SIG-M5 treated with dmso at 0.1 percent for 504 hours (cell line): Measurements from ENCODE around the gene MMP17.

Experiments
- DNase-seq: peaks from one replicate; lab custom pipeline; 2025; ENCODE audit not compliant: unreplicated experiment; lab: John Stamatoyannopoulos, UW

MMP17 gene

DNA sequence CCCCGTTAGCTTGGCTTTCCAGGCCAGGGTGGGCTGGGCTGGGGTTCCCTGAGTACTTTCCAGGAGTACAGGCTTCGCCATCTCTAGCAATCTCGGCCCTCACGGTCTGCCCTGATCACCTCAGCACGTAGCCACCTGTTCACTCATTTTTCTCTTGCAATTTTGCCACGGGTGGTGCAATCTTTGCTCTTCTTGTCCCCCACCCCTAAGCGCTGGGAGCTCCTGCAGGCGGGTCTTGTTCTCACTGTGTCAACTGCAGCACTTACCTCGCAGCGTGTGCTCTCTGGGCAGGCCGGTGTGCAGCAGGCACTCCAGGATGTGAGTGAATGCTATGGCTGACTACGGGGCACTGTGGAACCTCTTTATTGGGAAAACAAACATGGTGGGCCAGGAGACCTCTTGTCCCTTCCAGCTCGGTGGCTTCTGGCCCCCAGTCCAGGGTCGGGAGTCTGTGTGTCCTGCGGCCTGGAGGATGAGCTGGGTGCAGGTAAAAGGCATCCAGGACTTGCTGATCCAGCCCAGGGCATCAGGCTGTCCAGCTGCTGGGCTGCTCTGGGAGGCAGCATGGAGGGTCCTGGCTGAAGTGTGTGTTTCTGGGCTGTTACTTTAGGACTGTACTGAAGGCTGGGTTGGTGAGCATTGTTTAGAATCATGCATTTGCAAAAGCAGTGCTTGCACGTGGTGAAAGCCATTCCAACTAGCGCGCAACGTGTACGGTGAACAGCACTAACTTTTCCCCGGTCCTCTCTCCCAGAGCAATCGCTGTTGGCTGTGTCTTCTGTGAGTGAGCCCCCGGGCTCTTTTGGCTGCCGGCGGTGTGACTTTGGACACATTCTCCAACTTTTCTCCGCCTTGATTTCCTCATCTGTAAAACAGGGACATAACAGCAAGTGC lies 64.8 kb downstream of the MMP17 start:
- no peak for DNase-seq

DNA sequence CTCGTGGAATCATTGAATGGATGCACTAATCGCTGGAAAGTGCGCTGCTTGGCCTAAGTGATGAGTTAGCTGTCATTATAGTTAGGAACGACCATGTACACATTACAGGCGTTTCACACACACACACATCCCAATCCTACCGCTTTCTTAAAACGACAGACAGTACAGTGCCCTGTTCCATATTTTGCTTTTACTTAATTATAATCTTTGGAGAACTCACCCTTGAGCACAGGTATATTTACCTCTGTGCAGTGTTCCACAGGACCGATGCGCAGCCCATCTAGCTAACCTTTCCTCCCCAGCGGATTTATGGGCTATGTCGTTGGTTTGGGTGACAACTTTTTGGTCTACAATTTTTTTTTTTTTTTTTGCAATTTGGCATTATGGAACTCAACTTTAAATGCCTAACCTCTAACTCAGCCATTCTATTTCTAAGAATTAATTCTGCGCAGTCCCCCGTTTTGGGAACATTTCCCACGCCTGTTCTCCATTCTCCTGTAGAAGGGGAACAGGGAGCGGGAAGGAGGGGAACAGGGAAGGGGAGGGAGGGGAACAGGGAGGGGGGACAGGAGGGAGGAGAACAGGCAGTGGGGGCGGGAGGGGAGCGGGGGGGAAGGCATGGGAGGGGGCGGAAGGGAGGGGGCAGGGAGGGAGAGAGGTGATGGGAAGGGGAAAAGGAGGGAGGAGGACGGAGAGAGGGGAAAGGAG lies 65.6 kb downstream of the MMP17 start:
- DNase-seq: no peak

DNA sequence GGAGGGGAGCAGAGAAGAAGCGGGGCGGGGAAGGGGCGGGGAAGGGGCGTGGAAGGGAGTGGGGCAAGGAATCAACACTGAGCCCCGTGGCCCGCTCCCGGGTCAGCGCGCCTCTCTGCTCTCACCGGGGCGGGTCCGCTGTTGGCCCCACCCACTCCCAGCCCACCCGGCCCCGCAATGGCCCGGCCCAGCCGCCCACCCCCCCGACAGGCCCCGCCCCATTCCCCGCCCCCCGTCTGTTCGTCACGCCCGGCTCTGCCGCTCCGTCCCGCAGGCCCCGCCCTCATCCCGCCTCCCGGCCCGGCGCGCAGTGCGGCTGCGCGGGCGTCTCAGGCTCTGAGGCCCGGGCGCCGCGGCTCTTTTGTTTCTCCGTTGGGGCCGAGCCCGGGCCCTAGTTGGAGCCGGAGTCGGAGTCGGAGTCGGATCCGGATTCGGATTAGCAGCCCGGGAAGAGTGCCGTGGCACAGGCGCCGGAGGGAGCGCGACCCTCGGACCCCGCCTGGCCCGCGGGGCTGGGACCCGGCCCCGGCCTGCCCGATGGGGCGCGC lies 66.2 kb downstream of the MMP17 start, which contains the start of gene ULK1:
Gene ULK1, plus strand, starts transcription at position 310 of the 548 bp plus-strand sequence. CDS start 380 bp downstream, outside the sequence.
- DNase-seq: peak; percentile 94

DNA sequence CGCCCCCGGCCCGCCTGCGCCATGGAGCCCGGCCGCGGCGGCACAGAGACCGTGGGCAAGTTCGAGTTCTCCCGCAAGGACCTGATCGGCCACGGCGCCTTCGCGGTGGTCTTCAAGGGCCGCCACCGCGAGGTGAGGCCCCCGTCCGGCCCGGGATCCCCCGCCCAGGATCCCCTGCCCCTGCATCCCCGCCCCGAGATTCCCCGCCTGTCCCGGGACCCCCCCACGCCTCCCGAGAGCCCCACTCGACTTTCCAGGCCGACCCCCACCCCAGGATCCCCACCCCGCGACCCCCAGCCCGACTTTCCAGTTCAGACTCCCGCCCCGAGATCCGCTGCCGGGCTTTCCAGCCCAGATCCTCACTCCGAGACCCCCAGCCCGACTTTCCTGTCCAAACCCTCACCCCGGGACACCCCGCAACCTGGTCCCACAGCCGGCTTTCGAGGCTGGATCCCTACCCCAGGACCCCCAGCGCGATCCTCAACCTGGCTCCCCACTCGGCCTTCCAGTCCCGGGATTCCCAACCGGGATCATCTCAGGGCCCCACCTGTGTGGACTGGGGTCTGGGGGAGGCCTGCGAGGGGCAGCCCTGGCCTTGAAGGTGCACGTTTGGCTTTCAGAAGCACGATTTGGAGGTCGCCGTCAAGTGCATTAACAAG lies 66.9 kb downstream of the MMP17 start:
- DNase-seq: no peak

DNA sequence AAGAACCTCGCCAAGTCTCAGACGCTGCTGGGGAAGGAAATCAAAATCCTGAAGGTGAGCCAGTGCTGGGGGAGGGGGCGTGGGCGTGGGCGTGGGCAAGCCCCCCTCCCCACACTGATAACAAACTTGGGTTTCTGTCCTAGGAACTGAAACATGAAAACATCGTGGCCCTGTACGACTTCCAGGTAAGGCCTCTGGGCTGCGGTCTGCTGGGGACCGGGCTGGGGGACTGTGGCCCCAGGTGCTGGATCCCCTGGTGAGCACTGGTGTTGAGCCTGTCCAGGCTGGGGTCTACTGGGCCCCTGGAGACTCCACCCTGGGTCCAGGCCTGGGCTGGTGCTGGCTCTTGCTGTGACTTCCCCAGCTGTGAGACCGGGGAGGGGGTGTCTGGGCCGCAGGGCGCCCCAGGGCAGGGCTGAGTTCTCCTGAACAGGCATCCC lies 67.5 kb downstream of the MMP17 start:
- DNase-seq: no peak

DNA sequence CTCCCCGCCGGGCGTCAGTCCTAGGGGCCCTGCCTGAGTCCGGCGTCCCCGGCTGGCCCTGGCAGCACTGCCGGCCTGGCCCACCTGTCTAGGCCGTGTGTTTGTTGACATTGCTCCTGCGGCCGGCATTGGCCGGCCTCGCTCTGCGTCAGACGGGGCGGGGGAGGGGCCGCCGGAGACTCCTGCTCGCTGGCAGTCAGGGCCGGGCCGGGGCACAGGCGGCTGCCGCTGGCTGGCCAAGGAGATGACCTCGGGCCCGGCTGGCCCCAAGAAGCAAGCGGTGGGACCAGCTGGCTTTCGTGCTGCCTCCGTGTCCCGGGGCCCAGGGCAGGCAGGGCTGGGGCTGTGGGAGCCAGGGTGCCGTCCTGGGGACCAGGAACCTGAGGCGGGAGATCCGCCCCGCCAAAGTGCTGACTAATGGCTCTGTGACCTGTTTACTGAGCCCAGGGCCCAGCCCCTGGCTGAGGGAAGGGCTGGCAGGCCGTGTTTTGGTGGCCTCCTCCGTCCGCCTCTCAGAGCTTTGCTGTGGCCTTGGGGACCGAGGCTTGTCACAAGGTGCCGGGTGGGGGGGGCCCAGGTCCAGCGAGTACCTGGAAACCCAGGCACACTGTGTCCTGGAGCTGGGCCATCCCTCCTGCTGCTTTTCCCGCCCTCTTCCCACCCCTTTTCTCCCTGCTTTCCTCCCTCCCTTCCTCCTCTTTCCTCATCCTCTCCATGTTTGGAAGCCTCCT lies 68.1 kb downstream of the MMP17 start:
- peak; percentile 42 for DNase-seq

DNA sequence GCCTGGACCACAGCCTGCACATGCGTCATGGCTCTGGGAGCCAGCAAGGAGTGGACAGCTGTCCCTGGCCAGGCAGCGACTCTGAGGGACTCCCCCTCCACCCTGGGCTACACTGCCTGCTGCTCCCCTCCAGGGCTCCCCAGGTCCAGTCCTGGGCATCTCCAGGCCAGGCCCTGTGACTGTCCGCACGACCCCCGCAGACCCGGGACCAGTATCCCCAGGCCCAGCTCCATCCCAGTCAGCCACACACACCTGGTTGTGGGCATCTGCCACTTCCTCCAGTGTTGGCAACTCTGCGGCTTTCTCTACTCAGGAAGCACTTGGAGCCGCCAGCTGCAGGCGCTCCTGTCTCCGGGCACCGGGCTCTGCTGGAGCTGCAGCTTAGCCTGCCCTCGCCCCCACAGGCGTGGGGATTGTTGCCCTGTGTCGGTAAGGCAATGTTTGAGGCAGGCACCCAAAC lies 68.6 kb downstream of the MMP17 start:
- DNase-seq: no peak

DNA sequence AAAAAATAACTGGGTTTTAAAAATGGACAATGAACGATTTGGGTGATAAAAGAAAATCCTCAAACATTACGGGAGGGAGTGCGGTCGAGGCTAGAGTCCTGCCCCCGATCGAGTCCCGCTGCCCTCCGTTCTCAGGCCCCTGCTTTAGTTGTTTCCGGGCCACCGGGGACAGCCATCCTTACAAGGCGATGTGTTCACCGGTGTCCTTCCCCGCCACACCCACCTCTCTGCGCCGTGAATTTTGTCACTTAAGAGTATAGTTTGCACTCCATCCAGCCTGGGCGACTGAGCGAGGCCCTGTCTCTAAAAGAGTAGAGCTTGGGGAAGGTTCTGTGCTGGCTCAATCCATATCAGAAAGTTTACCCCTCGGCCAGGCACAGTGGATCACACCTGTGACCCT lies 69.1 kb downstream of the MMP17 start:
- DNase-seq: no peak

DNA sequence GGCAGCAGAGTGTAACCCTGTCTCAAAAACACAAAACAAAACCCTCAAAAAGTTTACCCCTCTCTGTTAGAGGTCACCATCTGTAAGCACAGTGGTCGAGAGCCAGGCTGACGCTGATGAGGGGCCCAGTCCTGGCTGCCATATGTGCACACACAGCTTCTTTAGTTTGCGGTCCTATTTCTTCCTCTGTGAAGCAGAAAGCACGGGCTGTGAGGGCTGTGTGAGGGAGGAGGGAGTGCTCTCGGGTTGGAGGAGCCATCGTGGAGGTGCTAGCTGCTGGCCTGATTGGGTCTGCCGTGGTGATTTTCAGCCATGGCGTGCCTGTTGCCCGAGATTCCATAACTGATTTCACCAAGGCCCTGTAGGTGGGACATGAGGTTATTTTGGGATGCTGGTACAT lies 69.7 kb downstream of the MMP17 start:
- no peak for DNase-seq

DNA sequence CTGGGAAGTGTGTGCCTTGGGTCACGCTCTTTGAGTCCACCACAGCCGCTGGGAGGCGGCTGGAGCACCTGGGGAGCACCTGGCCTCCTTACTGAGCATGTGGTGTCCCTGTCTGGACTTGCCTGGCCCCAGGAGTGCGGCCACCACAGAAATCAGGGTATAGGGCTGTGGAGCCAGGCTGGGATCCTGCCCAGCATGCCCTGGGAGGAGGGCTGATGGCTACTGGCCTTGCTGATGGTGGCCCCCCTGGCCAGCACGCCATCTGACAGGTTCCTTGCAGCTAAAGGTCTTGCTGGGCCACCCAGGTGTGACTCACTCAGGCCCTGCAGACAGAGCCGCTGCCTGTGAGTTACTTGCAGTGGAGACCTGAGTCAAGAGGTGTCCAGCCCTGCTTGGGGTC lies 72.2 kb downstream of the MMP17 start:
- no peak for DNase-seq
